NT2/D1 (cell line): ENCODE measurements around the gene FBXL13.

Experiments
- SUZ12 ChIP-seq: IDR thresholded peaks from 2 replicates; pipeline ENCODE4 v1.6.1; 2011; ENCODE audit not compliant: insufficient read length, insufficient read depth; ENCODE audit errors: extremely low read depth
- YY1 ChIP-seq: IDR thresholded peaks from 2 replicates; pipeline ENCODE4 v1.6.1; 2011; ENCODE audit not compliant: insufficient read length, insufficient read depth

- TF ChIP-seq SUZ12 (no peak), YY1 (no peak)
Observed at GRCh38 chr7:103082497-103082896, 7.9 kb upstream of the FBXL13 start.
